ENCODE results near the gene ATXN2.

GRCh38 chr12:111546758-111547383 lies 52.2 kb downstream of the ATXN2 start:
- no peak for TF ChIP-seq POLR2A (IDR thresholded peaks at IDR 0.05)
- no peak for TF ChIP-seq CTCF (IDR thresholded peaks at IDR 0.05 in 4 of 5, conservative IDR thresholded peaks at IDR 0.05 in 1 of 5)
